WTC11 (cell line): ENCODE data around the gene LRMDA. TPM values are rescaled to one million over a fixed set of nuclear protein-coding genes. Genes with fewer than 3 reads are reported as not detected.

Experiments used
- ATAC-seq: fragments of 200-7000 bp; cut with Tn5 transposase; 2 replicates; pipeline ENCODE4 v1.10.0; 2021; ENCODE audit warnings: mild to moderate bottlenecking, moderate library complexity
- CTCF ChIA-PET: fragments of 300-600 bp; sonication (Branson Sonifier 250); formaldehyde crosslinking; loops from one replicate; lab custom pipeline; 2021; ENCODE audit warnings: antibody characterized with exemption; lab: Charles Lee
- POLR2A ChIA-PET: fragments of 350-600 bp; sonication (Branson Sonifier 250); formaldehyde crosslinking; loops from one replicate; lab custom pipeline; 2021; ENCODE audit warnings: antibody characterized with exemption; lab: Charles Lee
- DNase-seq: peaks from one replicate; pipeline ENCODE4 v3.0.0; 2021; ENCODE audit warnings: low spot score
- H3K27ac Mint-ChIP-seq: 2 replicates; pipeline ENCODE4 v1.8.0; 2021; ENCODE audit warnings: mixed read lengths
- H3K27me3 Mint-ChIP-seq: 2 replicates; pipeline ENCODE4 v1.8.0; 2021; ENCODE audit warnings: low read depth, mild to moderate bottlenecking, moderate library complexity, mixed read lengths
- H3K36me3 Mint-ChIP-seq: 2 replicates; pipeline ENCODE4 v1.8.0; 2021; ENCODE audit warnings: mixed read lengths
- H3K4me1 Mint-ChIP-seq: 2 replicates; pipeline ENCODE4 v1.8.0; 2022; ENCODE audit warnings: mixed read lengths
- H3K4me3 Mint-ChIP-seq: 2 replicates; pipeline ENCODE4 v1.8.0; 2021; ENCODE audit warnings: mild to moderate bottlenecking, moderate library complexity, mixed read lengths
- H3K9me3 Mint-ChIP-seq: 2 replicates; pipeline ENCODE4 v1.8.0; 2021; ENCODE audit warnings: mixed read lengths
- ATF6 ChIP-seq: sonication (generic); formaldehyde crosslinking; IDR thresholded peaks from 2 replicates; pipeline ENCODE4 v1.8.1; 2023; ENCODE audit warnings: mild to moderate bottlenecking, missing genetic modification reagents
- CDX4 ChIP-seq: fragments of 250-450 bp; sonication (Bioruptor Pico); IDR thresholded peaks from 2 replicates; pipeline ENCODE4 v1.9.0; 2021; ENCODE audit warnings: moderate library complexity, mild to moderate bottlenecking, inconsistent platforms, borderline replicate concordance
- CREB1 ChIP-seq: sonication (generic); formaldehyde crosslinking; IDR thresholded peaks from 2 replicates; pipeline ENCODE4 v1.8.0; 2023; ENCODE audit warnings: mild to moderate bottlenecking, missing genetic modification reagents
- CTCF ChIP-seq: fragments of 200-600 bp; IDR thresholded peaks from 2 replicates; pipeline ENCODE4 v1.8.0; 2022; ENCODE audit warnings: antibody characterized with exemption
- E2F4 ChIP-seq: sonication (generic); formaldehyde crosslinking; IDR thresholded peaks from 2 replicates; pipeline ENCODE4 v1.8.1; 2022; ENCODE audit warnings: low read depth, mild to moderate bottlenecking, moderate library complexity, missing genetic modification reagents, borderline replicate concordance
- ELF4 ChIP-seq: sonication (generic); formaldehyde crosslinking; IDR thresholded peaks from 2 replicates; pipeline ENCODE4 v1.8.1; 2022; ENCODE audit warnings: low read depth, mild to moderate bottlenecking, moderate library complexity, missing genetic modification reagents
- FOXK1 ChIP-seq: sonication (generic); formaldehyde crosslinking; IDR thresholded peaks from 2 replicates; pipeline ENCODE4 v1.8.0; 2022; ENCODE audit warnings: mild to moderate bottlenecking, moderate library complexity, missing genetic modification reagents
- MAX ChIP-seq: sonication (generic); formaldehyde crosslinking; IDR thresholded peaks from 2 replicates; pipeline ENCODE4 v1.8.0; 2022; ENCODE audit warnings: mild to moderate bottlenecking, missing genetic modification reagents
- NFE2L1 ChIP-seq: sonication (generic); formaldehyde crosslinking; IDR thresholded peaks from 2 replicates; pipeline ENCODE4 v1.8.1; 2023; ENCODE audit warnings: missing genetic modification reagents
- PREB ChIP-seq: sonication (generic); formaldehyde crosslinking; IDR thresholded peaks from 2 replicates; pipeline ENCODE4 v1.8.1; 2022; ENCODE audit warnings: mild to moderate bottlenecking, missing genetic modification reagents, moderate library complexity, borderline replicate concordance
- TEAD4 ChIP-seq: sonication (generic); formaldehyde crosslinking; IDR thresholded peaks from 2 replicates; pipeline ENCODE4 v1.8.0; 2022; ENCODE audit warnings: mild to moderate bottlenecking, missing genetic modification reagents
- ZNF423 ChIP-seq: fragments of 250-450 bp; sonication (Bioruptor Pico); IDR thresholded peaks from 2 replicates; pipeline ENCODE4 v2.1.2; 2022; ENCODE audit warnings: mild to moderate bottlenecking, moderate library complexity
- ZNF532 ChIP-seq: fragments of 250-450 bp; sonication (Bioruptor Pico); IDR thresholded peaks from 2 replicates; pipeline ENCODE4 v1.9.0; 2021; ENCODE audit warnings: mild to moderate bottlenecking, borderline replicate concordance
- total RNA-seq: library from RNA; stranded (reverse); gene quantifications from 3 replicates; pipeline ENCODE4 v1.2.3, GENCODE V29; 2021

LRMDA gene
- total RNA-seq, 1 experiment from 2014 or later, result 0.92 TPM

- TF ChIP-seq PREB (CRISPR knock-in tag), result no peak
- no peak for TF ChIP-seq E2F4 (CRISPR knock-in tag)
- no peak for TF ChIP-seq CREB1 (CRISPR knock-in tag)
- TF ChIP-seq ZNF423 (CRISPR knock-in tag), result no peak
- no peak for TF ChIP-seq MAX (CRISPR knock-in tag)
- TF ChIP-seq ELF4, result no peak
- no peak for TF ChIP-seq NFE2L1 (CRISPR knock-in tag)
- no peak for TF ChIP-seq TEAD4 (CRISPR knock-in tag)
- TF ChIP-seq CDX4 (CRISPR knock-in tag), result no peak
These were observed 509.3 kb downstream of the LRMDA start (continued) for GRCh38 chr10:75940742-75941141.

- Mint-ChIP-seq H3K36me3 (peaks cover 9% of the 10 kb centered on the region; the same call in 1 of the 2 replicates), H3K9me3 (peaks cover 22% of the 10 kb centered on the region), H3K4me1 (peaks cover 6% of the 10 kb centered on the region), H3K27ac (no peak overlapping the region), H3K4me3 (no peak overlapping the region), H3K27me3 (peaks cover 2% of the 10 kb centered on the region; the same call in 1 of the 2 replicates)
- DNase-seq (no peak), ATAC-seq (no peak)
- ChIA-PET CTCF (no interaction called here), POLR2A (no interaction called here)
- TF ChIP-seq FOXK1 (CRISPR knock-in tag), result no peak
- TF ChIP-seq ATF6 (CRISPR knock-in tag), result no peak
- no peak for TF ChIP-seq CTCF
- no peak for TF ChIP-seq ZNF532 (CRISPR knock-in tag)
These were observed 509.9 kb downstream of the LRMDA start for GRCh38 chr10:75941223-75941801.
